Thymus (tissue), 11 donors: ENCODE measurements around the gene CEACAM20. TPM values are rescaled to one million over a fixed set of nuclear protein-coding genes. Genes with fewer than 3 reads are reported as not detected.
A peak's percentile ranks its signal among the peaks of the same experiment; 100 is the strongest.

Experiments used
- DNase-seq, 9 donors: peaks; one replicate each; pipeline ENCODE4 v3.0.0-alpha.2; 2013; ENCODE audit warnings: low spot score in 9 of 9, low read depth in 6 of 9, missing footprints in 1 of 9
- H3K27ac ChIP-seq, 2 donors: one replicate each; pipeline ENCODE4 v1.5.1; 2013; ENCODE audit warnings: control low read depth in 1 of 2, low read depth in 1 of 2, low read length in 1 of 2, mild to moderate bottlenecking in 1 of 2, moderate library complexity in 1 of 2
- H3K27me3 ChIP-seq, 2 donors: one replicate each; pipeline ENCODE4 v1.5.1; 2013; ENCODE audit warnings: low read length in 1 of 2; ENCODE audit not compliant: control insufficient read depth in 2 of 2, insufficient read depth in 1 of 2
- H3K36me3 ChIP-seq, 2 donors: one replicate each; pipeline ENCODE4 v1.5.1; 2013; ENCODE audit warnings: low read length in 1 of 2, mild to moderate bottlenecking in 1 of 2, moderate library complexity in 1 of 2; ENCODE audit not compliant: control insufficient read depth in 2 of 2, insufficient read depth in 2 of 2
- H3K4me1 ChIP-seq, 2 donors: one replicate each; pipeline ENCODE4 v1.5.1; 2013; ENCODE audit warnings: low read length in 2 of 2; ENCODE audit not compliant: control insufficient read depth in 2 of 2, insufficient read depth in 2 of 2
- H3K4me3 ChIP-seq, 2 donors: one replicate each; pipeline ENCODE4 v1.5.1; 2013; ENCODE audit warnings: low read length in 2 of 2, control low read depth in 1 of 2, mild to moderate bottlenecking in 1 of 2
- H3K9me3 ChIP-seq, 2 donors: one replicate each; pipeline ENCODE4 v1.5.1; 2013; ENCODE audit warnings: low read length in 1 of 2, mild to moderate bottlenecking in 1 of 2; ENCODE audit not compliant: control insufficient read depth in 2 of 2, insufficient read depth in 1 of 2
- WGBS: extraction: QIAGEN DNeasy Blood & Tissue Kit; methylation state at CpG from one replicate; pipeline ENCODE4 v1.1.7; 2013; 5-methylcytosine and 5-hydroxymethylcytosine counted together
- polyA plus RNA-seq: library from polyadenylated mRNA; stranded (reverse); fragments of 200-250 nt; gene quantifications from one replicate; pipeline ENCODE4 v1.2.3, GENCODE V29; 2013
- total RNA-seq: library from RNA; stranded (reverse); fragments of 120-200 nt; gene quantifications from one replicate; pipeline ENCODE4 v1.2.4, GENCODE V29; 2013
- donor health status: healthy.

Gene CEACAM20
- total and polyA plus RNA-seq, 2 donors, result 0.05 TPM

DNA sequence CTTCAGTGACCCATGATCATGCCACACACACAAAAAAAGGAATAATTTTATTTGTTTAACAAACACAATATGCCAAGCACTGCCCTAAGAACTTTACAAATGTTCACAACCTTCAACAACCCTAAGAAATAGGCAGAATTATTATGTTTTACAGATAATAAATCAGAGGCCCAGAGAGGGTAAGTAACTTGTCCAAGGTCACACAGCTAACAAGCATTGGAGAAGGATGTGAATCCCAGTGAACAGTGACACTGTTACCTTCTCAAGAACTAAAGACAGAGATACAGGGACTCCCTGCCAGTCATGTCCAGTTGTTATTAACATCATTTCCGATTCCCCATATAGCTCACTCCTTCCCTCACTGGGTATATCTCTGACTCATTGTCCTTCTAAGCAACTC, 13.6 kb downstream of the CEACAM20 start:
- Histone ChIP-seq H3K4me1 (no peaks in the 10 kb centered on the region), H3K9me3 (peaks cover 0 to 2% of the 10 kb centered on the region in 2 donors), H3K4me3 (no peak overlapping the region), H3K36me3 (no peaks in the 10 kb centered on the region), H3K27ac (no peak overlapping the region), H3K27me3 (no peaks in the 10 kb centered on the region)
- DNase-seq, result no peak
- 96% methylated on average over 1 of the region's 1 CpG for WGBS

DNA sequence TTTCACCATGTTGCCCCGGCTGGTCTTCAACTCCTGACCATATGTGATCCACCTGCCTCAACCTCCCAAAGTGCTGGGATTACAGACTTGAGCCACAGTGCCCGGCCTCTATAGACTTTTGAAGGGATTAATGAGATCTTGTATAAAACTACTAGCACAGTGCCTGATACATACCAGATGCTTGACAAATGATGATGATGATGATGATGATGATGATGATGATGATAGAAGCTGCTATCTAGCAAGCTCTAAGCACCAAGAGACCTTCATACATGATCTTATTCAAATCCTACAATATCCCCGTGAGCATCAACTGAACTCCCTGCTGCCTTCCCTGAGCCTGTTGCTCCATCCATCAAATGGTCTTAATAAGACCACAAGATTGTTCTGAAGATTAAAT, 14.4 kb downstream of the CEACAM20 start:
- WGBS, result 89% methylated on average over 3 of the region's 3 CpGs
- Histone ChIP-seq H3K4me3 (no peak overlapping the region), H3K27ac (no peak overlapping the region)

GRCh38 chr19:44512326-44513298, 16.9 kb downstream of the CEACAM20 start:
- peak in 2 of 9 donors; percentile 12 to 14 for DNase-seq
- Histone ChIP-seq H3K27me3 (no peaks in the 10 kb centered on the region), H3K27ac (no peak overlapping the region), H3K4me3 (no peak overlapping the region), H3K9me3 (peaks cover 0 to 2% of the 10 kb centered on the region in 2 donors), H3K36me3 (no peaks in the 10 kb centered on the region), H3K4me1 (no peaks in the 10 kb centered on the region)
- 35% methylated on average over 12 of the region's 12 CpGs for WGBS

More for the DNA sequence above, 14.4 kb downstream of the CEACAM20 start:
- H3K36me3 ChIP-seq, result no peaks in the 10 kb centered on the region
- H3K27me3 ChIP-seq, result no peaks in the 10 kb centered on the region
- no peaks in the 10 kb centered on the region for H3K4me1 ChIP-seq
- peaks cover 0 to 2% of the 10 kb centered on the region in 2 donors for H3K9me3 ChIP-seq
- DNase-seq, result no peak

- H3K4me1 ChIP-seq, result no peaks in the 10 kb centered on the region
- no peaks in the 10 kb centered on the region for H3K36me3 ChIP-seq
- no peak overlapping the region for H3K4me3 ChIP-seq
- H3K27ac ChIP-seq, result no peak overlapping the region
- no peaks in the 10 kb centered on the region for H3K9me3 ChIP-seq
- DNase-seq, result no peak
- H3K27me3 ChIP-seq, result no peaks in the 10 kb centered on the region
These were observed 20.0 kb downstream of the CEACAM20 start for GRCh38 chr19:44509478-44509877.

DNA sequence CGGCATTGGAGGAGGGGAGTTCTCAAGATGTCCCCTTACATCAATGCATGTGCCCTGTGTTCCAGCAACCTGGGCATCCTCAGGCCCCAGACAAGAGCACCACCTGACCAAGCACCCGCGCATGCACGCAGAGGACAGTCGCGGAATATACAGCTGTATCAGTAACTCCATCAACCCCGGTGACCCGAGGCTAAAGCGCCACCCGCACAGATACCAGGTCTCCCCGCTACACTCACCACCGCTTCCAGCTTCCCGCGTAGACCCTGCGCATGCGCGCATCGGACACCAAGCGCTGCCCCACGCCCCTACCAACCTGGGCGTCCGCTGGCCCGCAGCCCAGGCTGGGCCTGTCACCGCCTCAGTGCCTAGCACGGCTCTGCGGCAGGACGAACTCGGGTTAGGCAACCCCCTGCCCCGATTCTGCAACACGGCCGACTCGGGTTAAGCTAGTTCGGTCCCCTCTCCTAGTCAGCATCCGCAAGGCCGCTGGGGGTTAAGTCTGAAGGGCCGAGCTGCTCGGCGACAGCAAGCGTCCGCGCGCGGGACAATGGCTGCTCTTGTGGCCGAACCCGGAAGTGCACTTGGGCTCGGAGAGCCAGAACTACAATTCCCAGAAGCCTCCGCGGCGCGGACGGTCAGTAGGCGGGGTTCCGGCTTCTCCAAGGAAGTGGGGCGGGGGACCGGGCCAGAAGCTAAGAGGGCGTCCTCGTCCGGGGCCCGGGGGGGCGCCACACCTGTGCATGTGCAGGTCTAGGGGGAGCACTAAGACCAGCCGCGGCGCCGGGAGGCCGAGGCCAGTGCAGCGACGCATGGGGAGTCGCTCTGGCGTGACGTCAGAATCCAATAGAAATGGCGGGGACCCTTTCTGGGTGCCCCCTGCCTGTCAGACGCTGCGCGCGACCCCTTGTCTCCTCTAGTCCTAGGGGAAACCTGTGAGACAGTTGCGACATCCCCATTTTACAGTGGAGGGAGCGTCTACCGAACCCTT, 29.2 kb downstream of the CEACAM20 start, which contains the start of gene ZNF180:
Gene ZNF180 (minus strand): TSS at position 561 of the 988 bp plus-strand sequence. CDS start 3,188 bp downstream, outside the sequence.
- H3K27me3 ChIP-seq, result no peaks in the 10 kb centered on the region
- peaks cover 20 to 35% of the 10 kb centered on the region in 2 donors for H3K36me3 ChIP-seq
- DNase-seq, result peak; percentile 86 to 98 (median 96)
- H3K27ac ChIP-seq, result peak within 1 kb of the TSS; percentile 86 to 87
- WGBS, result under 1% methylated on average over 78 of the region's 78 CpGs
- peak within 1 kb of the TSS; percentile 74 to 99 for H3K4me3 ChIP-seq
- peaks cover 18 to 39% of the 10 kb centered on the region in 2 donors for H3K9me3 ChIP-seq
- H3K4me1 ChIP-seq, result peaks cover 12 to 13% of the 10 kb centered on the region in 2 donors

- Histone ChIP-seq H3K4me3 (peak overlapping the region; percentile 74 to 99), H3K9me3 (peaks cover 24 to 45% of the 10 kb centered on the region in 2 donors), H3K27ac (peak overlapping the region in 1 of 2 donors; percentile 79), H3K4me1 (peaks cover 12 to 13% of the 10 kb centered on the region in 2 donors), H3K36me3 (peaks cover 25 to 42% of the 10 kb centered on the region in 2 donors), H3K27me3 (no peaks in the 10 kb centered on the region)
- WGBS, result 45% methylated on average over 6 of the region's 6 CpGs
- DNase-seq, result no peak
These were observed 29.9 kb downstream of the CEACAM20 start for GRCh38 chr19:44499559-44499958.

DNA sequence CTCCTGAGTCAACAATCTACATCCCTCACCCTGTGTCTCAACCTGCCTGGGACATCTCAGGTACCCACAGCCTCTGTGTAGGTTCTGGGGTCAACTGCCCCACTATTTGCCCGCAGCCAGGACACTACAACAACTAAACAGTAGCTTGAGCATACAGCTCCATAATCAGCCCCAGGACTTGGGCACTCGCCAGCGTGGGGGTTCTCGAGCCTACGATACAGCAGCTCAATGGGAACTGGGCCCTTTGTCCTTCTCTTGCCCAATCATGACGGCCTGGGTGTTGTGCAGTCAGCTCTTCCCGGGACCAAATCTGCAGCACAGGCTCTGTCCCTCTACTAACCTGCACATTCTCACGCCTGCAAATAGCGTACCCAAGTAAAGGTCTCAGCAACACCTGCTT, 30.5 kb downstream of the CEACAM20 start:
- 98% methylated on average over 9 of the region's 9 CpGs for WGBS
- peaks cover 28 to 50% of the 10 kb centered on the region in 2 donors for H3K9me3 ChIP-seq

DNA sequence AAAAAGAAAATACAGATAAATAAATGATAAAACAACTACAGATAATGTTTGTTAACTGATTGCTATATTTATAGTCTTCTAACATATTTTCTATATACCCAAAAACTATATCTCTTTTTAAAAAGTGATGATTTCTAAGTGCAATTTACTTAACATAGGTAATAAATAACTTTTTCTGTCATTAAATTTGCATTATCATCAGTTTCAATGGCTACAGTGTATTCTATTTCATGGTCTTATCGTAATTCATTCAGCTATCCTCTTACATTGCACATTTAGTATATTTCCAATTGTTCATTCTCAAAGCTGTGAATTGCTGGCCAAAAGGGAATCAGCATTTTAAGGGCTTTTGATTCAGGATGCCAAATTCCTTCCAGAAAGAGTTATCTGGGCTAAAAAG, 32.8 kb downstream of the CEACAM20 start:
- no peak for DNase-seq
- Histone ChIP-seq H3K27ac (no peak overlapping the region), H3K36me3 (peaks cover 48 to 68% of the 10 kb centered on the region in 2 donors), H3K4me1 (peaks cover 12 to 13% of the 10 kb centered on the region in 2 donors), H3K9me3 (peaks cover 38 to 66% of the 10 kb centered on the region in 2 donors), H3K27me3 (no peaks in the 10 kb centered on the region), H3K4me3 (no peak overlapping the region)
- 100% methylated on average over 1 of the region's 1 CpG for WGBS

More for the DNA sequence above, 30.5 kb downstream of the CEACAM20 start:
- no peak for DNase-seq
- H3K27me3 ChIP-seq, result no peaks in the 10 kb centered on the region
- H3K4me3 ChIP-seq, result peak overlapping the region in 1 of 2 donors; percentile 99
- H3K27ac ChIP-seq, result no peak overlapping the region
- H3K4me1 ChIP-seq, result peaks cover 12 to 13% of the 10 kb centered on the region in 2 donors
- H3K36me3 ChIP-seq, result peaks cover 29 to 48% of the 10 kb centered on the region in 2 donors
